Renal cortical epithelial cell (primary cell): ENCODE results near the gene CCDC6. TPM values are rescaled to one million over a fixed set of nuclear protein-coding genes. Genes with fewer than 3 reads are reported as not detected.
"Not testable (repeated sequence)": the region's sequence is repeated elsewhere in the genome, so short reads cannot be mapped to it uniquely, and the experiment has no call there.

ENCODE experiments used
- DNase-seq: peaks from one replicate; pipeline ENCODE4 v3.0.0-alpha.2; 2011; ENCODE audit warnings: low read depth
- total RNA-seq: library from RNA; depleted of rRNA; stranded (reverse); fragments of >200 nt; gene quantifications from 2 replicates; pipeline ENCODE4 v1.2.3, GENCODE V29; 2014

The CCDC6 gene
- total RNA-seq, 1 donor from 2014 or later, result 59.8 TPM

DNA sequence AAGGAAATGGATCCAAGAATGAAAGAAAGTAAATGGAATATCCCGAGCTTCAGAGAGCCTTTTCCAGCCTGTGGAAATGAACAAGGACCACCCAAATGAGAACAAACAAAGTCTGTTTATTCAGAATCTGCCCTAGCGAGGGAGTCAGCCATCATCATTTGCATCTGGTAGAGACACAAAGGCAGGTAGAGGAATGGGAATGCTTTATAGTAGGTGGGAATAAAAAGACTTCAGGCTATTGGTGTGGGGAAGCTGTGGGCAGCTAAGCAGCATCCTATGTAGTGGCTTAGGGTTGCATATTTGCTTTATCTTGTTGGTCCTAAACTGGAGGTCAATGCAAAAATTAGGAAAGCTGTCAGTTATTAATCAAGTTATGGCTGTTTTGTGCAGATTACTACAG is 143.9 kb downstream of the CCDC6 start:
- no peak for DNase-seq

DNA sequence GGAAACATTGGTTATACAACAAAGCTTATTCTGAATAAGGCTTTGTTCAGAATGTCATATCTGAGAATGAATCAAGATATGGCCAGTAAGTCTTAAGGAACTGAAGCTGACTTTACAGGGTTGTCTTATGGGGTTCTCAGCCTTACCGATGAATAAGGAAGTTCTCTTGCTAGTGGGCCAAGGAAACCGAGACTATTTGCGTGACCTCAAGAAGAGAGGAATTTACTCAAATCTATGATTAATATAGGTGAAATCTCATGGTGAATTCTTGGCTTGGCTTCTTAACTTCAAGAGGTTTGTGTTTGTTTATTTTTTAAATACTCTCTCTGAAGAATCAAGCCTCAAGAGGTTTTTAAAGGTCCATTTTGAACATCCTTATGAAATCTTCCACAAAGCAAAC is 148.4 kb downstream of the CCDC6 start:
- no peak for DNase-seq

DNA sequence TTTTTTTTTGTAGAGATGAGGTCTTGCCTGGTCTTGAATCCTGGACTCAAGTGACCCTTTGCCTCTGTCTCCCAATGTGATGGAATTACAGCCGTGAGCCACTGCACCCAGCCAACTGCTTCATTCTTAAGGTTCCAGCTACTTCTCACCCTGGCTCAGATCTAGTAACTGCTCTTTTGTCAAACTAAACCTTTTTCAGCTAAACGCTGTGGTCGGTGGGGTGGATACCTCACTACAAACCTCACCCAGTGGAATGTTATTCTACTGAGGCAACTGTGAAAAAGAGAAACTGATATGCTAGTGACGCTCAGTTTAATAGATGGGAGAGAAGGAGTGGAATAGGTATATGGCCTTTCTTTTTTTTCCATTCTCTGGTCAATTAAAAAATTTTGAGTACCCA is 151.4 kb downstream of the CCDC6 start:
- no peak for DNase-seq

DNA sequence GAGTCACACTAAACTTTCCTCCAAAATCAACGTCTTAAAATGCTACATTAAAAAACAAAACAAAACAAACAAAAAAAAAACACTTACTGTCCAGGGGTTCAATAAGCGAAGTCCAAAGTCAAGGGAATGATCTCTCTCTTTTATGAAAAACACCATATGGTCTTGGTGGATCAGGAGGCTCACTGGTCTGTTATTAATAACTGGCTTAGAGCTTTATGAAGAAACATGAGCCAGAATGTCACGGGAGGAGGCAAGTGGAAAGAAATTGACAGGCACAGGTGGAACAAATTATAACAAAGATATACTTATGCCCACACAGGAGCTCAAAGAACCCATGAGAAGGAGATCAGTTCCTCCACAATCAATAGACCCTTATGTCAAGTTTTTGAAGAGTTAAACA is 153.1 kb downstream of the CCDC6 start, which contains the start of gene MRLN:
MRLN (minus strand) TSS at position 189 of the 400 bp plus-strand sequence.
- no peak for DNase-seq

DNA sequence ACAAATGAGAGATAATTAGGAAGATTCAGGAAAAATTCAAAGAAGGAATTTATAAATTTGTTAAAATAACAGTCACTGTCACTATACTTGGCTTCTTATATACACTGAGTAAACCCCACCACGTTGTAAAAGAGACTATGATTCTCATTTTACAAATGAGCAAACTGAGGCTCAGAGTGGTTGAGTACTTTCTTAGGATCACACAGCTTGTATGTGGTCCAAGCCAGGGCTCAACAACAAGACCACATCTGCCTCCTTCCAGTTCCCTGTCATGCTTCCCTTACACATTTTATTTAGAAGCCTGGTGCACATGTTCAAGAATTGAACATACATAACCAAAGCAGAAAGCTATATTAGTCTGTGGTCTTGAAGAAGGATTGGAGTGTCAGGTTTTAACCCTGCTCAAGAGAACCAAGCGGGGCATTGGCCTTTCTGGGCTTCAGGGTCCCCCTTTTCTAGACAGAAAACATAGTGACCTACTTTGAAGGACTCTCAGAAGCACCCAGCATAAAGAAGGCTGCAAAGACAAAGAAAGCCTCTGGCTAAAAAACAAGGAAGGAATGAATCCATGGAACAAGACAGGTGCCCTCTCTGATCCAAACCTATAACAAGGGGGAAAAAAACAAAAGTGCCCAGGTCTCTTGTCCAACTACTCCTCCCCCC is 153.9 kb downstream of the CCDC6 start:
- no peak for DNase-seq

DNA sequence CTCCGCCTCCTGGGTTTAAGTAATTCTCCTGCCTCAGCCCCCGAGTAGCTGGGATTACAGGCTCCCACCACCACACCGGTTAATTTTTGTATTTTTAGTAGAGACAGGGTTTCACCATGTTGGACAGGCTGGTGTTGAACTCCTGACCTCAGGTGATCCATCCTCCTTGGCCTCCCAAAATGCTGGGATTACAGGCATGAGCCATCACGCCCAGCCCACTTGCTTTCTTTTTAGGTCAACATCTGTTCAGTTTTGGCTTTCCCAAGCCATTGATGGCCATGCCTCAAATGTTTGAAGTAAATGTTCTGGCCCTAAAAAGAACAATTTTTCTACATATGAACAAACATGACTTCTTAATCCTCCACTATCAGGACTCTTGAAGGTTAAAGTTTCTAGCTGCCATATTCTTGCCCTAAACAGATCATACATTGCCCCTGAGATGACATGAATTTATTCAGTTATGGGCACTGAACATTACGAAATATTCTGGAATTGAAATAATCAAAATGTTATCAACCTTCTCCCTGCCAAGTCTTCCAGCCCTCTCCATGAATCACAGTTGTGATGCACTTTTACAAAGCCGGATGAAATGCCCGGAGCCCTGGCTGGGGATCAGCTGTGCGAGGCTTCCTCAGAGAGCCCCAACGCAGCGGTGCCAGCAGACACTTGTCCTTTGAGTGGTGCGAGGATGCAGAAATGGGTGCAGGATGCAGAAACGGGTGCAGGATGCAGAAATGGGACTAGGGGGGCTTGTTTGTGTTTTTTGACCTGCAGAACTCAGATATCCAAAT is 156.0 kb downstream of the CCDC6 start:
- no peak for DNase-seq

DNA sequence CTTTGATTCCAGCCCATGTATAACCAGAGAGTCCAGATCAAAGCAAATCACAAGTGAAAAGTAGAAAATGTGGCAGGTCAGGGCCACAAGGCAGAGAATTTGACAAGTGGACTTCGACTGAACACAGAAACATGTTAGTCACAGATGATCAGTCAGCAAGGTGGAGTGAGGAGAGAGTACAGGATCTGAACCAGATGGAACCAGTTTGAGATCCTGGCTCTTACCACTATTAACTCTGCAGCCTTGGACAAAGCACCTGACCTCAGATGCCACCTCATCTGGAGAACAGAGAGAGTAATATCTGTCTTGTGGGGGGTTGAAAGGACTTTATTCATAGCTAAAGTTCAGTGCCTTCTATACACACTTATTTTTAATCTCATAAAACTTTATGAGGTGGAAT is 157.5 kb downstream of the CCDC6 start:
- peak; percentile 87 for DNase-seq

DNA sequence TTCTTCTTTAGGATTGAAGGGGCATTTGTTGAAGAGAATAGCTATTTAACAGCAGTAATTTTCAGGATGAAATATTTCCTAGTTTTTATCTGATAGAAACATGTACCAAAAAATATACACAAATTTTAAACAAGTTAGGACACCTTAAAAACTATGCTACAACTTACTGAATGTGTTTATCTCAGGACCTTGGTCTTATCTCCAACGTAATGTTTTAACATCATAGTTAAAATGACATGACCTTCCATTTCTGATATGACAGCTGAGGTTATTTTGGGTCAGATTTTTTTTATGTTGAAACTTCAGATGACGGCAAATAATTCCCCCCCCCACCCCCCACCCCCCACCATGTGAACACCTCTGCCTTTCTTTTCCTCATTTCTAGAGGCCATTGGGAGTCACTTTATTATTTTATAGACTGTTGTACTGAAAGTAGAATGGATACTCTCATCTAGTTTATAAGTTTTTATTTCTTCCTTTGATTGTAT is 161.1 kb downstream of the CCDC6 start:
- DNase-seq, result no peak

DNA sequence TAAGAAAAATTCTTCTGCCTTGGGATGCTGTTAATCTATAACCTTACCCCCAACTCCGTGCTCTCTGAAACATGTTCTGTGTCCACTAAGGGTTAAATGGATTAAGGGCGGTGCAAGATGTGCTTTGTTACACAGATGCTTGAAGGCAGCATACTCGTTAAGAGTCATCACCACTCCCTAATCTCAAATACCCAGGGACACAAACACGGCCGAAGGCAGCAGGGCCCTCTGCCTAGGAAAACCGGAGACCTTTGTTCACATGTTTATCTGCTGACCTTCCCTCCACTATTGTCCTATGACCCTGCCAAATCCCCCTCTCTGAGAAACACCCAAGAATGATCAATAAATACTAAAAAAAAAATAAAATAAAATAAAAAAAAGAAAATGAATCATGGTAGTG is 161.6 kb downstream of the CCDC6 start:
- DNase-seq, result not testable (repeated sequence)

DNA sequence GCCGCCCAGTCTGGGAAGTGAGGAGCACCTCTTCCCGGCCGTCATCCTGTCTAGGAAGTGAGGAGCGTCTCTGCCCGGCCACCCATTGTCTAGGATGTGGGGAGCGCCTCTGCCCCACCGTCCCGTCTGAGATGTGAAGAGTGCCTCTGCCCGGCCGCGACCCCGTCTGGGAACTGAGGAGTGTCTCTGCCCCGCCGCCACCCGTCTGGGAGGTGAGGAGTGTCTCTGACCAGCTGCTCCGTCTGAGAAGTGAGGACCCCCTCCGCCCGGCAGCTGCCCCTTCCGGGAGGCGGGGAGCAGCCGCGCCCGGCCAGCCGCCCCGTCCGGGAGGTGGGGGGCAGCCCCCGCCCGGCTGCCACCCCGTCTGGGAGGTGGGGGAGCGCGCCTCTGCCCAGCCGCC is 162.2 kb downstream of the CCDC6 start:
- not testable (repeated sequence) for DNase-seq

DNA sequence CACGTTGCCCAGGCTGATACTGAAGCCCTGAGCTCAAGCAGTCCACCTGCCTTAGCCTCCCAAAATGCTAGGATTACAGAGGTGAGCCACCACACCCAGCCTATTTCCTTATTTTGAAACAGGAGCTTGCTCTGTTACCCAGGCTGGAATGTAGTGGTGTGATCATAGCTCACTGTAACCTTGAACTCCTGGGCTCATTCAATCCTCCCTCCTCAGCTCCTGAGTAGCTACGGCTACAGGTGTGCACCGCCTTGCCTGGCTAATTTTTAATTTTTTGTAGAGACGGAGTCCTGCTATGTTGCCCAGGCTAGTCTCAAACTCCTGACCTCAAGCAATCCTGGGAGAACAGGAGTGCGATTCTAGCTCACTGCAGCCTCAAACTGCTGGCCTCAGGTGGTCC is 164.8 kb downstream of the CCDC6 start:
- DNase-seq, result no peak

DNA sequence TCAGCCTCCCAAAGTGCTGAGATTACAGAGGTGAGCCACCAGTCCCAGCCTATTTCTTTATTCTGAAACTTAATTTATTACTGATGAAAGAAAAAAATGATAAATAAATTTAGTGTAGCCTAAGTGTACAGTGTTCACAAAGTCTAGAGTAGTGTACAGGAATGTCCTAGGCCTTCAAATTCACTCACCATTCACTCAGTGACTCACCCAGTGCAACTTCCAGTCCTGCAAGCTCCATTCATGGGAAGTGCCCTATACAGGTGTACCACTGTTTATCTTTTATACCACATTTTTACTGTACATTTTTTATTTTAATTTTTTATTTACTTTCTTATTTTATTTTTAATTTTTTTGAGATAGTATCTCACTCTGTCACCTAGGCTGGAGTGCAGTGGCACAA is 165.3 kb downstream of the CCDC6 start:
- DNase-seq, result peak; percentile 6

Other genes with a start within 250 kb of the CCDC6 start
- gene SLC16A9, start 196.7 kb downstream of the CCDC6 start, total RNA-seq, result 1.0 and 1.1 TPM in 2 replicates
- gene MRLN, start 153.1 kb downstream of the CCDC6 start, total RNA-seq, result not detected in 2 replicates